NCI-H69 (cell line): ENCODE data around the gene SHC1.

Experiments
- DNase-seq: peaks from one replicate; lab custom pipeline; 2025; lab: John Stamatoyannopoulos, UW

The SHC1 gene

DNA sequence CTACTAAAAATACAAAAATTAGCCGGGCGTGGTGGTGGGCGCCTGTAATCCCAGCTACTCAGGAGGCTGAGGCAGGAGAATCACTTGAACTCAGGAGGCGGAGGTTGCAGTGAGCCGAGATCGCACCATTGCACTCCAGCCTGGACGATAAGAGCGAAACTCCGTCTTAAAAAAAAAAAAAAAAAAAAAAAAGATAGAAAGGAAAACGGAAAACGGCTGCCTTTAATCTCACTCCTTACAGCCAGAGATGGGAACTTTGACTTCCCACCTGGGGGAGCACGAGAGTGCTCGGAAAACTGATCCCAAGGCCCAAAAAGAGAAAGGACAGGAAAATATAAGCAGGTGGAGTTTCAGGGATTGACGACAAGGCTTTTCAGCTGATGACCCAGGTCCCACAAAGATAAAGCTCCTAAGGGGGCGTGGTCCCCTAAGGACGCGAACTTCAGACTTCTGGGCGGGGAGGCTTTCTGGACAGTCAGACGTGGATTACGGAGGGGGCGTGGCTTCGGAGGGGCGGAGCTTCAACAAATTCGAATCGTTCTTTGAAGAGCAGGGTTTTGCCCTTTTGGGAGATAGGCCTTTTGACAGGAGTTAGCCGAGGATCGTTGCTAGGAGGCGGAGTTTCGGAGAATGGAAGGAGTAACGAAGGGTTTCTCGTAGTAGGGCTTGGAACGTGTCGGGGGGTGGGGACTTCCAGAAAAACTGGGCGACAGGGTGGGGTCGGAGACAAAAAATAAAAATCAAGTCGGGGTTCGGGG is 3.0 kb upstream of the SHC1 start:
- DNase-seq = peak; percentile 92

DNA sequence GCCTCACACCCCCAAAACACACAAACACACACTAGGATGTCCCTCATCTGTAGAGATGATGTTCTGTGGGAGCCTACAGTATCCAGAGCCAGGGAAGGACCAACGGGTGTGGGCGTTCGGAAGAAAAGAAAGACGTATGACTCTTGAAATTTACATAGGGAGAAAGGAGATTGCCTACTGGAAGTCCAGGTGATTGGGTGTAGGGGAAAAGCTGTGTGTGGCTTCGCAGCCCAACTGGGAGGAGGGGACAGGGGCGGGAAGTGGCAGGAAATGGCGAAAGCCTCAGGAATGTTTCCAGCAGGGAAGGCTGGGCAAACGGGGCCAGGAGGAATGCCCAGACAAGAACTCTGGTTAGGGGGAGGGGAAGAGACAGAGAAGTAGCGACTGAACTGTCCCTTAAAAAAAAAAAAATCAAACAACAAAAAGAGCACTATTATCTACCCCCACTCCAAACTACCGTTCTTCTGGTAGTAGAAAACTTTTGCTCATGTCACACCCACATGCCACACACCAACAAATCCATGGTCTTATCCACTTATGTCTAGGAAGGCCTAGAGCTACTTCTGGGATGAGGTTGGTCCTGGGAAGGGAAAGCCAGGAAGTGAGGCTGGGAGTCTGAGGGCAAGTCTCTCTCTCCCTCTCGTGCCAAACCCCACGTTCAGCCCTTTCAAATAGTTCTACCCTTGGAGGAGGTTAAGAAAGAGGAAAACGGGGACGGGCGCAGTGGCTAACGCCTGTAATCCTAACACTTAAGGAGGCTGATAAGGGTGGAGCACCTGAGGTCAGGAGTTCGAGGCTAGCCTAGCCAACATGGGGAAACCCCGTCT is 2.2 kb upstream of the SHC1 start:
- DNase-seq = no peak

GRCh38 chr1:154972213-154972516 is 1.6 kb upstream of the SHC1 start:
- DNase-seq = no peak

DNA sequence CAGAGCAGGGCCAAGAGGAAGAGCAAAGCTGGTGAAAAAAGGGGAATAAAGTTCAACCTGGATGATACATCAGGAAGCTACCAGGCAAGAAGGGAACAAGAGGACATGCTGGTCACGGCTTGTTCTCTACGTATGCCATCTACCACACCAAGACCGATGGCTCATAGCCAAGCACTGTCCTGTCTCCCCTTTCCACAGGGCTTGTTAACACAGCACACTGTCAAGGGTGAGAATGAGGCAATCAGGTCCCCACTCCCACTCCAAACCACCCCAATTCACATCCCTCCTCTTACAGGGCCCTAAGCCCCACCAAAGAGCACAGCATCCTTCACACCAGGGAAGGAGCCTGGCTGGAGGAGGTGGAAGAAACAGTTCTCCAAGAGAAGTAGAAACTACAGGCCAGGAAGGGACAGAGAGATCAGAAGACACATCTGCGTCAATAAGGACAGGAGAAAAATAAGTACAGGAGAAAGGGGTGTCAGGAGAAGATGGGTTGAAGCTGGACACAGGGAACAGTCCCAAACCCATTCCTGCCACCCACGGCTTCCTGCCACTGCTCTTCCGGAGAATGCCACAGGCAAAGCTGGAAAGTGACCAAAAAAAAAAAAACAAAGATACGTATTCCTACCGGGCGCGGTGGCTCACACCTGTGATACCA is 923 bp upstream of the SHC1 start:
- no peak for DNase-seq

GRCh38 chr1:154969860-154970452 is 591 bp downstream of the SHC1 start:
- DNase-seq = no peak

DNA sequence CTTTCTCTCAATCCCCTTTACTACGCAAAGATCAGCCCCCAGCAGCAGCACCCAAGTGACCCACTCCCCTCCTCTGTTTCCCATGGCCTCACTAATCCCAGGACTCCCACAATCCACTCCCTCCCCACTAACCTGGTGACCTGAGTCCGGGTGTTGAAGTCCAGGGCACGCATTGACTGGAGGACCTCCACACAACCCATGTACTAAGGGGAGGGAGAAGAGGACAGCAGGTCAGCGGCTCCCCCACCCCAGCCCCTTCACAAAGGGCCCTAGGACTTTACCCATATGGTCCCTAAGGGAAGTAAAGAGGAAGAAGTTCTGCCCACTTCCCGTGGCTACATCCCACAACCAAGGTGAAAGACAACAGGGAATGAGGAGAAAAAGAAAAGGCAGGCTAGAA is 1.3 kb downstream of the SHC1 start:
- DNase-seq = no peak

- no peak for DNase-seq
These were observed 1.8 kb downstream of the SHC1 start for GRCh38 chr1:154968731-154969130.

GRCh38 chr1:154967331-154967950 is 3.1 kb downstream of the SHC1 start:
- DNase-seq = no peak

- DNase-seq = no peak
These were observed 4.4 kb downstream of the SHC1 start for GRCh38 chr1:154966111-154966510.

- DNase-seq = no peak
These were observed 6.2 kb downstream of the SHC1 start for GRCh38 chr1:154964359-154964758.

DNA sequence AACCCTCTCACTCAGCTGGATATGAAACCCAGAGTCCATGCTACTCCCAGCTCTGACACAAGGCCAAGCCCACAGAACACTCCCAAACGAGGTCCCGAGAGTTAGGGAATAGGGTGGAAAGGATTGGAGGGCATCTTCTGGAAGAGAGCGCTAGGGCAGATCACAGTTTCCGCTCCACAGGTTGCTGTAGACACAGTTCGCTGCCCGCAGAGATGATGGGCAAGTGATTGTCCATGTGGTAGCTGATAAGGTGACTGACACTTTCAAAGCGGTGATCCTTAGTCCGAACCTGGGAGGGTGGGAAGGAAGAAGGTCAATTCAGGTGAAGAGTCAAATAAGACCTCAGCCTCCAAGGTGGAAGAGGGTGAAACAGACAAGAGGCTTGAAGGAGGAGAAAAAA is 6.9 kb downstream of the SHC1 start:
- DNase-seq = no peak

- DNase-seq = no peak
These were observed 7.7 kb downstream of the SHC1 start for GRCh38 chr1:154962795-154963330.

DNA sequence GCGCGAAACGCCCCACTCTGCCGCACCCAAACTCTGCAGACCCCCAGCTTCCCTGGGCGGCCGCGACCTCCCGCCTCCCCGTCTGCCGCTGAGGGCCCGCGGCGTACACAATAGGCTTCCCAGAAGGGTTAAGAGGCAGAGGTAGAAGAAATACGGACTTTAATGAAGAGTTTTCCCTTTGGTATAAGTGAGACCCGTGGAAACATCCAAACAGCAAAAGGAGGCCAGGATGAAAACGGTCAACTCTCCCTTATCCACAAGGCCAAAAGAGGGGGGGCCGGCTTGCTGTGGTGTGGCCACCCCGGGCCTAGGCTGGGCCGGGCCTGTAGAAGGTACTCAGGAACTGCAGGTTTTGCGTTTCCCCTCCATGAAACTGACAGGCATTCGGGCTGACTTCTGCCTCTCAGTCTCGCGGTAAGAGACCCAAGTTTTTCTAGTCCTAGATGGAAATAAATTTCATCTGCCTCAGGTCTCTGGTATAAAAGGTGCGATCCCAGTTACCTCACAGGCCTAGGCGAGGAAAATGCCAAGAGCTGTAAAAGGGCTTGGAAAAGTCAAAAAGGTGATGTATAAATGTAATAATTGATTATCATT is 8.3 kb downstream of the SHC1 start:
- DNase-seq = peak; percentile 66

GRCh38 chr1:154961207-154962155 is 9.1 kb downstream of the SHC1 start, which contains the start of gene PYGO2:
Gene PYGO2, minus strand, starts transcription at chr1:154961782. Its CDS starts 206 bp downstream, at chr1:154961576.
- DNase-seq = peak; percentile 89

- DNase-seq = no peak
These were observed 10.0 kb downstream of the SHC1 start for GRCh38 chr1:154960446-154961136.

- no peak for DNase-seq
These were observed 11.1 kb downstream of the SHC1 start for GRCh38 chr1:154959426-154959780.

DNA sequence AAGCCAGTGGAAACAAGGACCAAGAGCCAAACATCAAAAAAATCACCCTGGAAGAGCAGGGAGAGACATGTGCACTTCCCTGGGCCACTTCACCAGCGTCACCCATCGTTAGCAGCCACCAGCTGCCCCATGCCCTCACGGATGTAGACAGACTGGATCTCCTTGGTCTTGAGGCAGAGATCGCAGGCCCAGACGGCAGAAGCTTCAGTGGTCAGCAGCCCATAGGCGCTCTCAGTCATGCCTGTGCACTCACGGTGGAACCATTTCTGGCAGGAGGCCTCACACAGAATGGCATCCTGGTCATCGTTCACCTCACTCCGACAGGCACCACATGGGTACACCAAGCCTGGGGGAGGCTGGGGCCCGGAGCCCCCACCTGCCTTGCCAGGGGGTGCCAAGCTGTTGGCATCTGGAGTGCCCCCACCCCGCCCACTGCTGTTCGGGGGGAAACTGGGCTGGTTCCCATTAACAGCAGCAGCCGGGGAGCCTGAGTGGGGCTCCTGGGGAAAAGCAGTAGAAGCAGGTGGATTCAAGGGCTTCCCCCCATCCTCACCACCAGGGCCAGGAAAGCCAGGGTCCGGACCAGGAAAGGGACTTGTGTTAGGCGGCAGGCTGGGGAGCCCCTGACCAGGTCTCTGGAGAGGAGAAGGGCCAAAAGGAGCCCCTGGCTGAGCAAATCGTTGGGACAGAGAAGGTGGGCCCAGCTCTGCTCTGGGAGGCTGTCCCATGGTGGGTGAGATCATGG is 11.7 kb downstream of the SHC1 start:
- DNase-seq = no peak

GRCh38 chr1:154958036-154958435 is 12.5 kb downstream of the SHC1 start:
- no peak for DNase-seq

GRCh38 chr1:154957091-154957657 is 13.4 kb downstream of the SHC1 start:
- no peak for DNase-seq
